SK-N-SH (cell line): ENCODE results near the gene FAM107B. TPM values are rescaled to one million over a fixed set of nuclear protein-coding genes. Genes with fewer than 3 reads are reported as not detected.

Experiments used
- CTCF ChIA-PET: fragments of 300-600, 350-600 bp; formaldehyde crosslinking; extraction: SDS; loops from one replicate; lab custom pipeline; 2021; lab: Yijun Ruan, JAX
- POLR2A ChIA-PET: fragments of 350-600 bp; sonication (Branson Sonifier 250); formaldehyde crosslinking; extraction: SDS; loops from one replicate; lab custom pipeline; 2020; ENCODE audit warnings: antibody characterized with exemption, inconsistent platforms; lab: Yijun Ruan, JAX
- DNase-seq: peaks from one replicate; pipeline ENCODE4 v3.0.0; 2012
- H2AFZ ChIP-seq: fragments of 200-600 bp; sonication (generic); 2 replicates; pipeline ENCODE4 v1.8.1; 2016; ENCODE audit warnings: antibody characterized with exemption, mild to moderate bottlenecking, low read depth
- H3F3A ChIP-seq: fragments of 200-600 bp; sonication (generic); replicated peaks from 2 replicates; pipeline ENCODE3; 2016; ENCODE audit warnings: antibody characterized with exemption, mild to moderate bottlenecking; ENCODE audit not compliant: insufficient read depth
- H3K27ac ChIP-seq, 2 experiments: fragments of 200-500 bp in 1 of 2; fragments of 200-600 bp in 1 of 2; sonication (Bioruptor generic) in 1 of 2; sonication (generic), shearing (Covaris generic) in 1 of 2; 2 replicates each; pipeline versions ENCODE4 v1.5.1 to v1.6.1; 2014 to 2016; ENCODE audit warnings: low read depth in 2 of 2, inconsistent platforms in 1 of 2, low read length in 1 of 2, mild to moderate bottlenecking in 1 of 2, mixed read lengths in 1 of 2
- H3K27me3 ChIP-seq: fragments of 200-600 bp; sonication (generic), shearing (Covaris generic); 2 replicates; pipeline ENCODE4 v1.6.1; 2016; ENCODE audit warnings: mixed run types; ENCODE audit not compliant: insufficient read depth
- H3K36me3 ChIP-seq, 2 experiments: fragments of 200-500 bp in 1 of 2; fragments of 200-600 bp in 1 of 2; sonication (Bioruptor generic) in 1 of 2; sonication (generic) in 1 of 2; replicated peaks in 1 of 2; 2 replicates each; pipeline versions ENCODE3 to v1.5.1; 2014 to 2016; ENCODE audit warnings: low read length in 1 of 2, mild to moderate bottlenecking in 1 of 2; ENCODE audit not compliant: insufficient read depth in 2 of 2, control insufficient read depth in 1 of 2
- H3K4me1 ChIP-seq, 2 experiments: fragments of 200-500 bp in 1 of 2; fragments of 200-600 bp in 1 of 2; sonication (Bioruptor generic) in 1 of 2; sonication (generic), shearing (Covaris generic) in 1 of 2; 2 replicates each; pipeline versions ENCODE4 v1.5.1 to v1.6.1; 2014 to 2016; ENCODE audit warnings: low read depth in 1 of 2, low read length in 1 of 2, mixed run types in 1 of 2; ENCODE audit not compliant: insufficient read depth in 2 of 2, control insufficient read depth in 1 of 2
- H3K4me2 ChIP-seq: fragments of 200-600 bp; sonication (generic), shearing (Covaris generic); 2 replicates; pipeline ENCODE4 v1.6.1; 2017; ENCODE audit warnings: mixed run types
- H3K4me3 ChIP-seq, 2 experiments: fragments of 200-500 bp in 1 of 2; fragments of 200-600 bp in 1 of 2; sonication (Bioruptor generic) in 1 of 2; sonication (generic), shearing (Covaris generic) in 1 of 2; 2 replicates each; pipeline versions ENCODE4 v1.5.1 to v1.8.1; 2014 to 2016; ENCODE audit warnings: low read depth in 2 of 2, inconsistent platforms in 1 of 2, low read length in 1 of 2, mild to moderate bottlenecking in 1 of 2, mixed read lengths in 1 of 2, moderate library complexity in 1 of 2
- H3K79me2 ChIP-seq: fragments of 200-600 bp; sonication (generic); 2 replicates; pipeline ENCODE4 v1.8.1; 2017; ENCODE audit warnings: mild to moderate bottlenecking; ENCODE audit not compliant: insufficient read depth
- H3K9ac ChIP-seq: fragments of 200-600 bp; sonication (generic); 2 replicates; pipeline ENCODE4 v1.6.1; 2017; ENCODE audit warnings: mixed run types
- H3K9me2 ChIP-seq: fragments of 200-600 bp; sonication (generic); 2 replicates; pipeline ENCODE4 v1.6.1; 2017; ENCODE audit warnings: mixed run types
- H3K9me3 ChIP-seq: fragments of 200-600 bp; sonication (generic); 2 replicates; pipeline ENCODE4 v1.6.1; 2017; ENCODE audit warnings: mixed run types, mild to moderate bottlenecking, moderate library complexity
- H4K20me1 ChIP-seq: fragments of 200-600 bp; sonication (generic); 2 replicates; pipeline ENCODE4 v1.6.1; 2017; ENCODE audit warnings: mild to moderate bottlenecking, mixed run types; ENCODE audit not compliant: insufficient read depth
- ELF1 ChIP-seq: IDR thresholded peaks from 2 replicates; pipeline ENCODE4 v1.4.0; 2012
- FOXJ3 ChIP-seq: sonication (generic); formaldehyde crosslinking; IDR thresholded peaks from 2 replicates; pipeline ENCODE4 v1.5.1; 2020; ENCODE audit warnings: mild to moderate bottlenecking, missing genetic modification reagents
- GATA2 ChIP-seq: sonication (generic); formaldehyde crosslinking; IDR thresholded peaks from 2 replicates; pipeline ENCODE4 v1.5.0; 2020; ENCODE audit warnings: mild to moderate bottlenecking, missing genetic modification reagents
- MEF2A ChIP-seq: IDR thresholded peaks from 2 replicates; pipeline ENCODE4 v1.4.0; 2012; ENCODE audit warnings: low read depth, borderline replicate concordance
- POLR2AphosphoS5 ChIP-seq: IDR thresholded peaks from 2 replicates; pipeline ENCODE4 v1.6.1; 2012; ENCODE audit warnings: low read depth, low read length
- RCOR1 ChIP-seq: fragments of 150-350 bp; IDR thresholded peaks from 2 replicates; pipeline ENCODE4 v1.6.1; 2017; ENCODE audit warnings: antibody characterized with exemption, low read length
- RFX5 ChIP-seq: IDR thresholded peaks from 2 replicates; pipeline ENCODE4 v1.6.1; 2012; ENCODE audit warnings: mild to moderate bottlenecking, improper control_type of control experiment, low read length
- SIN3A ChIP-seq: IDR thresholded peaks from 2 replicates; pipeline ENCODE4 v1.6.1; 2012; ENCODE audit warnings: low read depth, mild to moderate bottlenecking, low read length, moderate library complexity, borderline replicate concordance
- SMC3 ChIP-seq: IDR thresholded peaks from 2 replicates; pipeline ENCODE4 v1.6.1; 2012; ENCODE audit warnings: low read depth, low read length, improper control_type of control experiment
- TAF1 ChIP-seq: IDR thresholded peaks from 2 replicates; pipeline ENCODE4 v1.6.1; 2012; ENCODE audit warnings: low read depth, mild to moderate bottlenecking, low read length, moderate library complexity, borderline replicate concordance
- YY1 ChIP-seq: IDR thresholded peaks from 2 replicates; pipeline ENCODE4 v1.4.0; 2012; ENCODE audit warnings: low read depth, mild to moderate bottlenecking
- WGBS: methylation state at CpG from one replicate; pipeline ENCODE4 v1.1.6; 2017; ENCODE audit warnings: low lambda C conversion rate; 5-methylcytosine and 5-hydroxymethylcytosine counted together
- polyA plus RNA-seq, 3 experiments: library from polyadenylated mRNA; depleted of rRNA; stranded (reverse); fragments of >200 nt; gene quantifications; 2 replicates each; pipeline ENCODE4 v1.2.3, GENCODE V29; 2012
- TF ChIP-seq, protein P1 (sequence below): fragments of 150-350 bp; IDR thresholded peaks from 2 replicates; pipeline ENCODE4 v1.6.1; 2017; ENCODE audit warnings: antibody characterized with exemption, low read length, low read depth, borderline replicate concordance
- TF ChIP-seq, protein P2 (sequence below): IDR thresholded peaks from 2 replicates; pipeline ENCODE4 v1.4.0; 2012; ENCODE audit warnings: low read depth, borderline replicate concordance
- TF ChIP-seq, protein P3 (sequence below): fragments of 200-600 bp; sonication (generic); IDR thresholded peaks from 2 replicates; pipeline ENCODE4 v1.6.1; 2017; ENCODE audit warnings: antibody characterized with exemption, mild to moderate bottlenecking, moderate library complexity

Gene FAM107B
- polyA plus RNA-seq, 1 of the 3 experiments (the other 2 are of a cell fraction) = 1.0 TPM

DNA sequence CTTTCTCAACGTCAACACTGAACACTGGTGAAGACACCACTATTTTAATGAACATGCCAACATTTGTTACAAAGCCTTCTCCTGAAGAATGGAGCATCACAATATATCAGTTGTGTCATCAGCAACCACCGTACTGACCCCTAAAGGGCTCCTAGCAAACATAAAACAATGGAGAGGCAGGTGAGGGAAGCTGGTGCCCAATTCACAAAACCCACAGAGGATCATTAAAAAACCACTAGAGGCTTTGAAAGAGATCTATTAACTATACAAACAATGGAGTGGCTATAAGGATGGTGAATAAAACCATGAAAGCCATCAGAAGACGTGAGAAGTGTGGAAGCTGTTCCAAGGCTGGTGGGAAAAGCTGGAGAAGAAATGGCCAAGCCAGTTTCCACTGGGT is 150.8 kb downstream of the FAM107B start (continued):
- TF ChIP-seq GATA2 = no peak
- TF ChIP-seq MEF2A = no peak
- TF ChIP-seq, protein P1, sequence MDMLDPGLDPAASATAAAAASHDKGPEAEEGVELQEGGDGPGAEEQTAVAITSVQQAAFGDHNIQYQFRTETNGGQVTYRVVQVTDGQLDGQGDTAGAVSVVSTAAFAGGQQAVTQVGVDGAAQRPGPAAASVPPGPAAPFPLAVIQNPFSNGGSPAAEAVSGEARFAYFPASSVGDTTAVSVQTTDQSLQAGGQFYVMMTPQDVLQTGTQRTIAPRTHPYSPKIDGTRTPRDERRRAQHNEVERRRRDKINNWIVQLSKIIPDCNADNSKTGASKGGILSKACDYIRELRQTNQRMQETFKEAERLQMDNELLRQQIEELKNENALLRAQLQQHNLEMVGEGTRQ = no peak
- no peak for TF ChIP-seq YY1
- TF ChIP-seq FOXJ3 (CRISPR knock-in tag) = no peak
- TF ChIP-seq, protein P2, sequence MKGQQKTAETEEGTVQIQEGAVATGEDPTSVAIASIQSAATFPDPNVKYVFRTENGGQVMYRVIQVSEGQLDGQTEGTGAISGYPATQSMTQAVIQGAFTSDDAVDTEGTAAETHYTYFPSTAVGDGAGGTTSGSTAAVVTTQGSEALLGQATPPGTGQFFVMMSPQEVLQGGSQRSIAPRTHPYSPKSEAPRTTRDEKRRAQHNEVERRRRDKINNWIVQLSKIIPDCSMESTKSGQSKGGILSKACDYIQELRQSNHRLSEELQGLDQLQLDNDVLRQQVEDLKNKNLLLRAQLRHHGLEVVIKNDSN = no peak
- TF ChIP-seq, protein P3, sequence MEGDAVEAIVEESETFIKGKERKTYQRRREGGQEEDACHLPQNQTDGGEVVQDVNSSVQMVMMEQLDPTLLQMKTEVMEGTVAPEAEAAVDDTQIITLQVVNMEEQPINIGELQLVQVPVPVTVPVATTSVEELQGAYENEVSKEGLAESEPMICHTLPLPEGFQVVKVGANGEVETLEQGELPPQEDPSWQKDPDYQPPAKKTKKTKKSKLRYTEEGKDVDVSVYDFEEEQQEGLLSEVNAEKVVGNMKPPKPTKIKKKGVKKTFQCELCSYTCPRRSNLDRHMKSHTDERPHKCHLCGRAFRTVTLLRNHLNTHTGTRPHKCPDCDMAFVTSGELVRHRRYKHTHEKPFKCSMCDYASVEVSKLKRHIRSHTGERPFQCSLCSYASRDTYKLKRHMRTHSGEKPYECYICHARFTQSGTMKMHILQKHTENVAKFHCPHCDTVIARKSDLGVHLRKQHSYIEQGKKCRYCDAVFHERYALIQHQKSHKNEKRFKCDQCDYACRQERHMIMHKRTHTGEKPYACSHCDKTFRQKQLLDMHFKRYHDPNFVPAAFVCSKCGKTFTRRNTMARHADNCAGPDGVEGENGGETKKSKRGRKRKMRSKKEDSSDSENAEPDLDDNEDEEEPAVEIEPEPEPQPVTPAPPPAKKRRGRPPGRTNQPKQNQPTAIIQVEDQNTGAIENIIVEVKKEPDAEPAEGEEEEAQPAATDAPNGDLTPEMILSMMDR = no peak
- TF ChIP-seq RCOR1 = no peak

DNA sequence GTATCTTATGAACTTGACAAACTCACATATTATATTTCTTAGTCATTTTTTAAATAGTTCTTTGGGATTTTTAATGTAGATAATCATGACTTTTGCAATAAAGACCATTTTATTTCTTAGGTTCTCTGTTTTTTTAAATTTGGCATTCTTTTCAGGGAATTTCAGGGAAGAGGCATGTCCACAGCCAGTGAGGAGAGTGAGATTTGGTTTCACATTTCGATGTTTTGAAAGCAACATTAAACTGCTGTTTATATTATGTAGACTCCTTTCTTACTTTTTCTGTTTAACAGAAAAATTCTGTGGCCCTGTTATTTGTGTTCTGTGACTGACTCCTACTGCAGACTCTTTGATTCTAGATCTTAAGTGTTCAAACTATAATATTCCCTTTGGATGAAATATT is 153.7 kb downstream of the FAM107B start:
- H3K9ac ChIP-seq = no peak overlapping the region
- H3K4me1 ChIP-seq = peaks cover 4 to 8% of the 10 kb centered on the region in 2 experiments; a peak in 2 of 4 replicates
- no peaks in the 10 kb centered on the region for H3K79me2 ChIP-seq
- H2AFZ ChIP-seq = no peak overlapping the region
- no peak for DNase-seq
- WGBS = 71% methylated on average over 1 of the region's 1 CpG
- no peak overlapping the region for H3K4me2 ChIP-seq
- CTCF ChIA-PET = no interaction called here
- no peaks in the 10 kb centered on the region for H3K36me3 ChIP-seq
- H3F3A ChIP-seq = no peaks in the 10 kb centered on the region
- H3K9me3 ChIP-seq = no peaks in the 10 kb centered on the region
- no peak overlapping the region for H3K27ac ChIP-seq
- POLR2A ChIA-PET = no interaction called here
- H3K4me3 ChIP-seq = no peak overlapping the region
- no peaks in the 10 kb centered on the region for H3K9me2 ChIP-seq
- TF ChIP-seq TAF1 = no peak
- TF ChIP-seq SIN3A = no peak
- no peak for TF ChIP-seq RFX5
- no peak for TF ChIP-seq MEF2A
- TF ChIP-seq, protein P1 = no peak
- TF ChIP-seq ELF1 = no peak
- no peak for TF ChIP-seq POLR2AphosphoS5
- TF ChIP-seq YY1 = no peak
- no peak for TF ChIP-seq GATA2
- TF ChIP-seq SMC3 = no peak
- no peak for TF ChIP-seq FOXJ3 (CRISPR knock-in tag)
- no peaks in the 10 kb centered on the region for H3K27me3 ChIP-seq
- no peaks in the 10 kb centered on the region for H4K20me1 ChIP-seq
